Activated CD8-positive, alpha-beta T cell treated with anti-CD3 and anti-CD28 coated beads, Interleukin-2, amount 10 ng/mL, durations not matched to agents 7 days and 5 days (primary cell): ENCODE data around the gene TNRC6C. TPM values are rescaled to one million over a fixed set of nuclear protein-coding genes. Genes with fewer than 3 reads are reported as not detected.
"Not testable (repeated sequence)": the region's sequence is repeated elsewhere in the genome, so short reads cannot be mapped to it uniquely, and the experiment has no call there.

Source experiments
- ATAC-seq: fragments of 150-1000 bp; cut with Tn5 transposase; one replicate; pipeline ENCODE4 v1.10.0; 2021; ENCODE audit warnings: moderate library complexity
- CTCF ChIA-PET: fragments of 350-600 bp; sonication (Branson Sonifier 250); formaldehyde crosslinking; loops from one replicate; lab custom pipeline; 2021; ENCODE audit warnings: antibody characterized with exemption; lab: Charles Lee
- POLR2A ChIA-PET: fragments of 350-600 bp; sonication (Branson Sonifier 250); formaldehyde crosslinking; loops from one replicate; lab custom pipeline; 2021; ENCODE audit warnings: antibody characterized with exemption; lab: Charles Lee
- DNase-seq: peaks from one replicate; pipeline ENCODE4 v3.0.0-alpha.2; 2020
- H3K27ac Mint-ChIP-seq: one replicate; pipeline ENCODE4 v1.8.0; 2021; ENCODE audit warnings: mild to moderate bottlenecking, mixed read lengths
- H3K27me3 Mint-ChIP-seq: one replicate; pipeline ENCODE4 v1.8.0; 2021; ENCODE audit warnings: low read depth, mixed read lengths
- H3K36me3 Mint-ChIP-seq: one replicate; pipeline ENCODE4 v1.8.0; 2021; ENCODE audit warnings: low read depth, mixed read lengths
- H3K4me1 Mint-ChIP-seq: one replicate; pipeline ENCODE4 v1.8.0; 2021; ENCODE audit warnings: low read depth, mixed read lengths
- H3K4me3 Mint-ChIP-seq: one replicate; pipeline ENCODE4 v1.8.0; 2021; ENCODE audit warnings: mild to moderate bottlenecking, mixed read lengths
- H3K9me3 Mint-ChIP-seq: one replicate; pipeline ENCODE4 v1.8.0; 2022; ENCODE audit warnings: mixed read lengths; ENCODE audit not compliant: insufficient read depth
- total RNA-seq, 2 experiments: library from RNA; stranded (reverse); gene quantifications; one replicate each; pipeline ENCODE4 v1.2.3, GENCODE V29; 2021

Gene TNRC6C
- total RNA-seq, 2 experiments from 2014 or later, result 33.3 to 36.2 TPM

DNA sequence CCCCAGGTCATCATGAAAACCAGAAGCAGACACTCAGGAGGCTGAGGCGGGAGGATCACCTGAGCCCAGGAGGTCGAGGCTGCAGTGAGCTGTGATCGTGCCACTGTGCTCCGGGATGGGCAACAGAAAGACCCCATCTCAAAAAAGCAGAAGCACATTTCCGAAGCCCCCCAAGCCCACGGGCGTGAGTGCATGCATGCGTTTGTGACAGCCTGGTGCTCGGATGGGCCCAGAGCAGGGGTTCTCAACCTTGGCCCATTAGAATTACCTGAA is 150.9 kb downstream of the TNRC6C start:
- CTCF ChIA-PET, result interaction anchor here (1.0 kb wide), 1 partner anchor 16 kb away, joined by 3 read pairs; no protein-coding TSS in a partner anchor
- Mint-ChIP-seq H3K27me3 (no peaks in the 10 kb centered on the region), H3K4me1 (peaks cover 24% of the 10 kb centered on the region), H3K4me3 (no peak overlapping the region), H3K9me3 (no peaks in the 10 kb centered on the region), H3K27ac (peak overlapping the region; percentile 25), H3K36me3 (peaks cover 56% of the 10 kb centered on the region)
- ATAC-seq (no peak), DNase-seq (no peak)
- POLR2A ChIA-PET, result interaction anchor here (1.6 kb wide), 1 partner anchor 21 kb away, joined by 6 read pairs; the partner anchor contains the start of gene TMC8

DNA sequence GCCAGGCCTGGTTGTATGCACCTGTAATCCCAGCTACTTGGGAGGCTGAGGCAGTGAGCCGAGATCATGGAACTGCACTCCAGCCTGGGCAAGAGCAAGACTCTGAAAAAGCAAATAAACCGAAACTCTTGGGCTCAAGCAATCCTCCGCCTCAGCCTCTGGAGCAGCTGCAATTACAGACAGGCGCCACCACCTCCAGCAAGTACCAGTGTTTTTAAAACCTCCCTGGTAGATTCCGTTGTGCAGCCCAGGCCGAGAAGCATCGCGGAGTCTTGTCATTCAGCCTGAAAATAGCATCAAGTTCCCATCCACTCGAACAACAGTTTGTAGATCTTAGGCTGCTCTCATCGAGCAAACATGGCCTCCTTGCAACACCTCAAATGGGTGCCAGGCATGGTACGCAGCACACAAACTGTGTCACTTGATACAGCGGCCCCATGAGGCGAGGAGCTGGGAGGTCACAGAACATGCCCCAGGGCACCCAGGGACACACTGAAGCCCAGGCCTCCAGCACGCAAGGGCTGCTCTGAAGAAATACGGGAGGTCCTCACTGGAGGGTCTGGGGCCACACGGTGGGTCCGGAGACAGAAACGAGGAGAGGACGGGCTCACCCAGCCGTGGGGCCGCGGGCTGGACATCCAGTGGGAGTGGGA is 152.0 kb downstream of the TNRC6C start:
- Mint-ChIP-seq H3K4me1 (peaks cover 32% of the 10 kb centered on the region), H3K36me3 (peaks cover 64% of the 10 kb centered on the region), H3K4me3 (no peak overlapping the region), H3K9me3 (no peaks in the 10 kb centered on the region), H3K27me3 (no peaks in the 10 kb centered on the region), H3K27ac (peak overlapping the region; percentile 26)
- ChIA-PET CTCF (interaction anchor here (0.9 to 6.3 kb wide), 4 partner anchors 15 to 33 kb away, joined by 3 to 63 read pairs (median 3); no protein-coding TSS in a partner anchor), POLR2A (interaction anchor here (0.6 to 1.1 kb wide), 2 partner anchors 17 to 76 kb away, joined by 4 to 5 read pairs; partner anchors contain the start of gene TMC6)
- ATAC-seq (no peak), DNase-seq (no peak)

DNA sequence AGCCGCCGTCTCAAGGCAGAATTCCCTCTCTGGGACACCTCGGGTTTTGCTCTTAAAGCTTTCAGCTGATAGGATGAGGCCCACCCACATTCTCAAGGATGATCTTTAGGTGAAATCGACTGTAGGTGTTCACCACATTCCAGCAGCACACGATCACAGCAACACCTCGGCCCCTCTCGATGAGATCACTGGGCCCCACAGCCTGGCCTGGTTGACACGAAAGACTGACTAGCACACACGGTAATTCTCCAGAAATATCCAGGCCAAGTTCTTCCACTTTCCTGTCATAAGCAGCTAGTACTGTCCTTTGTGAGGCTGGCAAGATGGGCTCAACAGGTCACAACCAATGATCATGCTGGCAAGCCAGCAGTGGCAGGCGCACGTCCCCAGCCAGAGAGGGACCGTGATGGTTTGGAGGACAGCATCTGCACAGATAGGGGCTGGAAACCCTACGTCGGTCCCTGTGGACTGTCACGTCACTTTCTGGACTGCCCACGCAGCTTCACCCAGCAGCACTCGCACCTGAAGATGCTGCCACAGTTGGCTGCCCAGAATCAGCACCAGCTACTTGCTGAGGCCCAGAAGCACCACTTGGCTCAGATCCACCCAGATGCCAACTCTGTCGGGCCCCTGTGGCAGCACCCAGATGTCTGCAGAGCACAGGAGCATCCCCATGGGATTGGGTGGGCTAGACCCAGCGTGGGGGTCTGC is 152.7 kb downstream of the TNRC6C start:
- CTCF ChIA-PET, result interaction anchor here (0.9 to 6.3 kb wide), 4 partner anchors 10 to 33 kb away, joined by 3 to 63 read pairs (median 4); no protein-coding TSS in a partner anchor
- peaks cover 64% of the 10 kb centered on the region for H3K36me3 Mint-ChIP-seq

DNA sequence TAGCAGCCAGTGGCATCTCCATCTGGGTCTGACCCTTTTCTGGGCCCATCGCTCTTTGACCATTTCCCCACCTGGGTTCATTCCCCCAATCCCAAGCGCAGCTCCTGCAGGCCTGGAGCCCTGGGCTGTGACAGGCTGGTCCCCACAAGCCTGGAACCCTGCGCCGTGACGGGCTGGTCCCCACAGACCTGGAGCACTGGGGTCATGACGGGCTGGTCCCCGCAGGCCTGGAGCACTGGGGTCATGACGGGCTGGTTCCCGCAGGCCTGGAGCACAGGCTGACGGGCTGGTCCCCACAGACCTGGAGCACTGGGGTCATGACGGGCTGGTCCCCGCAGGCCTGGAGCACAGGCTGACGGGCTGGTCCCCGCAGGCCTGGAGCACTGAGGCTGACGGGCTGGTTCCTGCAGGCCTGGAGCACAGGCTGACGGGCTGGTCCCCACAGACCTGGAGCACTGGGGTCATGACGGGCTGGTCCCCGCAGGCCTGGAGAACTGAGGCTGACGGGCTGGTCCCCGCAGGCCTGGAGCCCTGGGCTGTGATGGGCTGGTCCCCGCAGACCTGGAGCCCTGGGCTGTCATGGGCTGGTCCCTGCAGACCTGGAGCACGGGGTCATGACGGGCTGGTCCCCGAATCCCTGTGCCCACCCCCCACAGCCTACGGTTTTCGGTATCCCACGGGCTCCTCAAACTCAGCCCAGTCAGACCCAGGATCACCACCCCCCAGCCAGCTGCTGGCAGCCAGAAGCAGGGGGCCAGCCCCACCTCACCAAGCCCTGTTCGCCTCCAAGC is 153.4 kb downstream of the TNRC6C start:
- H3K4me1 Mint-ChIP-seq, result peaks cover 34% of the 10 kb centered on the region
- peaks cover 66% of the 10 kb centered on the region for H3K36me3 Mint-ChIP-seq
- no peak overlapping the region for H3K4me3 Mint-ChIP-seq
- no peaks in the 10 kb centered on the region for H3K27me3 Mint-ChIP-seq
- ChIA-PET POLR2A (interaction anchor here (0.5 to 4.6 kb wide), 6 partner anchors 9 to 30 kb away, joined by 3 to 36 read pairs (median 4); partner anchors contain the start of genes TMC6 and TMC8), CTCF (interaction anchor here (0.9 to 6.3 kb wide), 10 partner anchors 11 to 140 kb away, joined by 3 to 63 read pairs (median 6); no protein-coding TSS in a partner anchor)
- ATAC-seq, result no peak
- H3K9me3 Mint-ChIP-seq, result no peaks in the 10 kb centered on the region
- H3K27ac Mint-ChIP-seq, result no peak overlapping the region
- no peak for DNase-seq

More for the DNA sequence above, 152.7 kb downstream of the TNRC6C start:
- POLR2A ChIA-PET, result interaction anchor here (0.6 to 1.2 kb wide), 3 partner anchors 17 to 75 kb away, joined by 3 to 5 read pairs (median 4); partner anchors contain the start of gene TMC6
- no peak overlapping the region for H3K4me3 Mint-ChIP-seq
- H3K4me1 Mint-ChIP-seq, result peaks cover 32% of the 10 kb centered on the region
- H3K9me3 Mint-ChIP-seq, result no peaks in the 10 kb centered on the region
- DNase-seq (no peak), ATAC-seq (no peak)
- no peaks in the 10 kb centered on the region for H3K27me3 Mint-ChIP-seq
- H3K27ac Mint-ChIP-seq, result peak overlapping the region; percentile 6

DNA sequence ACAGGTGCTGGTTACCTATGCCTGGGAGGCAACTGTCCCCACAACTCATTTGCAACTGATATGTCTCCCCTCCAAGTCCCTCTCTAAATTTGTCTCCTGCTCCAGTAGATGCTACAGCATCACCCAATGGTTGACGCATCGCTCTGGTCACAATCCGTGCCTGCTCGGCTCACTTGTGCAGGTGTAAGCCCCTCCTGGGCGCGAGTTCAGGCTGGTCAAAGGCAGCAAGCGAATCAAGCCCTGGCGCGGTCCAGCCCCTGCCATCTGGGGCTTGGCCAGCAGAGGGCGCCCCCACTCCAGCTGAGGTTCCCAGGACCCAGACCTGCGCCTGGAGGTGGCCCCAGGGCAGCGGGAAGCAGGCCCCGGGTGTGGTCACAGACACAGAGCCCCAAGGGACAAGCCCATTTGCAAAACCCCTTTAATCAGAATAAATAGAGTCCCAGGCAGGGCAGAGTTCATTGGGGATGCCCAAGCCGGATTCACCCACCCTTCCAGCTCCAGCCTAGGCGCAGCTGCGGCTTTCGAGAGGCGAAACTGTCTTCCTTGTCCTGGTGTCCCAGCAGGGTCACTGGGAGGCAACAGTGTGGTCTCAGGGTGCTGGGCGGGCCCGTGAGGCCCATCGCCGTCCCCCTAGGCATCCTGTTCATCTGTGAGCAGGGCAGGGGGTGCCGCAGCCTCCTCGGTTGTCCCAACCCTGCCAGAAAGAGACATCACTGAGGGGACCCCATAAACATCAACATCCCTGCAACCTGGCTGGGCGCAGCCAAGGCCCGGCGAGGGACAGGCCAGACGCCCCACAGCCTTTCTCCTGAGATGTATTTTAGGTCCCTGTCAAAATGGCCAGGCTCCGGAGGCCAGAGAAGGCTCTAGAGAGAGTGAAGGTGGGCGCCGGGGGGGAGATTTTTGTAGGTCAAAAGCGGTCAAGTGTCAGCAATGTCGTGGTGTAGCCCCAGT is 154.3 kb downstream of the TNRC6C start:
- Mint-ChIP-seq H3K9me3 (no peaks in the 10 kb centered on the region), H3K27ac (peak overlapping the region; percentile 81), H3K36me3 (peaks cover 67% of the 10 kb centered on the region), H3K27me3 (no peaks in the 10 kb centered on the region), H3K4me3 (no peak overlapping the region), H3K4me1 (peaks cover 36% of the 10 kb centered on the region)
- ChIA-PET CTCF (interaction anchor here (0.9 to 6.3 kb wide), 12 partner anchors 12 to 139 kb away, joined by 3 to 63 read pairs (median 6); partner anchors contain the start of gene TMC8), POLR2A (interaction anchor here (0.5 to 4.6 kb wide), 6 partner anchors 8 to 22 kb away, joined by 3 to 36 read pairs (median 7); partner anchors contain the start of gene TMC8)
- DNase-seq (peak; percentile 84), ATAC-seq (peak; percentile 80)

DNA sequence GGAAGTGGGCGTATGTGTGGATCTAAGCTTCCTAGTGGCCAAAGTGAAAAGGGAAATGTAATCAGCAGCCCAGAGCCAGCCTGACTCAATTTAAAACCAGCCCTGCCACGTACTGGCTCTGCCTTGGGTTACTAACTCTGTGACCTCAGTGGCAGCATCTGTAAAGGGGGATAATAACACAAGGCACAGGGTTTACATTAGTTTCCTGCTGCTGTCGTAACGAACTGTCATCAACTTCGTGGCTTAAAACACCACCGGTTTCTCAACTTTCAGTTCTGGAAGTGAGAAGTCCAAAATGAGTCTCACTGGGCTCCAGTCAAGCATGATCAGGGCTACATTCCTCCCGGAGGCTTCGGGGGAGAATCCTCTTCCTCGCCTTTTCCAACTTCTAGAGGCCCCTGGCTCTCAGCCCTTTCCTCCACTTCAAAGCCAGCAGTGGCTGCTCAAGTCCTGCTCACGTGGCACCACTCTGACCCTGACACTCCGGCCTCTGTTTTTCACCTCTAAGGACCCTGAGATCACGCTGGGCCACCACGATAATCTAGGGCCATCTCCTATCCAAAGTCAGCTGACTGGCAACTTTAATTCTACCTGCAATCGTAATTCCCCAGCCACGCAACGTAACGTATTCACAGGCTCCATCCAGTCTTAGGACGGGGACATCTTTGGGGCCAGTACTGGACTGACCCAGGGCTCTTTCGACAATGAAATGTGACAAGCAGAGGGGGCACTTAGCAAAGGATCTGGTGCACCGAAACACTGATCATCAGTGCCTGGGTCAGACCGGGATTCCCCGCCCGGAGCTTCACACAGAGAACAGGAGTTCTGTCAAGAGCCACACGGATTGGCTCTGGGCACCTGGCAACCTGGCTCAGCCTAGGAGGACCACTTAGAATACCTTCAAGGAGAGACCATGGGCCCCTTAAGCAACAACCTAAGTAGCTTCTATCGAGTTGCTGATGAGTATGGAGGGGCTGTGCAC is 155.6 kb downstream of the TNRC6C start:
- H3K4me3 Mint-ChIP-seq, result peak overlapping the region; percentile 10
- H3K9me3 Mint-ChIP-seq, result no peaks in the 10 kb centered on the region
- H3K27me3 Mint-ChIP-seq, result no peaks in the 10 kb centered on the region
- peak overlapping the region; percentile 82 for H3K27ac Mint-ChIP-seq
- ChIA-PET CTCF (interaction anchor here (0.6 to 6.3 kb wide), 11 partner anchors 11 to 137 kb away, joined by 3 to 63 read pairs (median 7); partner anchors contain the start of gene TMC8), POLR2A (interaction anchor here (0.6 to 4.6 kb wide), 9 partner anchors 8 to 70 kb away, joined by 3 to 36 read pairs (median 6); partner anchors contain the start of gene TMC8)
- peak; percentile 63 for DNase-seq
- H3K36me3 Mint-ChIP-seq, result peaks cover 65% of the 10 kb centered on the region
- peak; percentile 62 for ATAC-seq
- peaks cover 43% of the 10 kb centered on the region for H3K4me1 Mint-ChIP-seq

DNA sequence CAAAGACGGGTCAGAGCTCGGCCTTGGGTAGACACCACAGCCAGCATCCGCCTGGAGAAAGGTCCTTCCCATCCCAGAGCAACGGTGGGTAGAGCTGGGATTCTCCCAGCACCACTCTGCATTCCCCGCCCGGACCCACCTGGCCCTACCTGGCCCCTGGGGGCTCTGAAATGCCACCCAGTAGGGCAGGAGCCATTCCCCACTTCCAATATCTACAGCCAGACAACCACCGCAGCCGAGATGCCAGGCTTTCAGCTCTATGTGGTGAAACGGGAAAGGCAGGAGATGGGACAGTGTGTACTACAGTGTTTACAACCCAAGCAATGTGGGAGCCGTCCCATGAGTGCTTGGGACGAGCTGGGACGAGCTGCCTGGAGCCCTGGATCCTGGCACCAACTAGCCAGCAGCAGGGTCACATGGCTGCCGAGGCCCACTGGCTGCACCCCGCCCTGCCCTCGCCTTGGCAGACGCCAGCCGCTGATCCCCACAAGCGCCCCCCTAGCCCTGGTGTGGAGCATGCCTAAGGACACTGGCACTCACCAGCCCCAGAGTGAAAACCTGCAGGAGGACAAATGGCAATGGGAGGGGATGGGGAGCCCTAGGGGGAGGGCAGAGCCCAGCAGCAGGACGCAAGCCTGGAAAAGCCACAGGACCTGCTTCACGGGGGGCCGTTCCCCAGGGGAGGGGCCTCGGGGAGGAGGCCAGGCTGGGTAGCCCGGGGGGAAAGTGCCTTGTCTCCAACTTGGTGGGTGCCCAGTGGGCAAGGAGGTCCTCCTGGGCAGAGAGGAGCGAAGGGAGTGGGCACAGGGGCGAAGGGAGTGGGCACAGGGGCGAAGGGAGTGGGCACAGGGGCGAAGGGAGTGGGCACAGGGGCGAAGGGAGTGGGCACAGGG is 156.6 kb downstream of the TNRC6C start:
- CTCF ChIA-PET, result interaction anchor here (0.9 to 6.3 kb wide), 4 partner anchors 17 to 136 kb away, joined by 3 to 63 read pairs (median 4); partner anchors contain the start of genes AFMID and TK1
- DNase-seq, result no peak
- no peaks in the 10 kb centered on the region for H3K27me3 Mint-ChIP-seq
- H3K4me3 Mint-ChIP-seq, result no peak overlapping the region
- peaks cover 66% of the 10 kb centered on the region for H3K36me3 Mint-ChIP-seq
- POLR2A ChIA-PET, result interaction anchor here (0.6 to 4.6 kb wide), 7 partner anchors 11 to 69 kb away, joined by 3 to 36 read pairs (median 4); partner anchors contain the start of gene TMC8
- peaks cover 47% of the 10 kb centered on the region for H3K4me1 Mint-ChIP-seq
- ATAC-seq, result no peak
- no peaks in the 10 kb centered on the region for H3K9me3 Mint-ChIP-seq
- peak overlapping the region; percentile 82 for H3K27ac Mint-ChIP-seq

DNA sequence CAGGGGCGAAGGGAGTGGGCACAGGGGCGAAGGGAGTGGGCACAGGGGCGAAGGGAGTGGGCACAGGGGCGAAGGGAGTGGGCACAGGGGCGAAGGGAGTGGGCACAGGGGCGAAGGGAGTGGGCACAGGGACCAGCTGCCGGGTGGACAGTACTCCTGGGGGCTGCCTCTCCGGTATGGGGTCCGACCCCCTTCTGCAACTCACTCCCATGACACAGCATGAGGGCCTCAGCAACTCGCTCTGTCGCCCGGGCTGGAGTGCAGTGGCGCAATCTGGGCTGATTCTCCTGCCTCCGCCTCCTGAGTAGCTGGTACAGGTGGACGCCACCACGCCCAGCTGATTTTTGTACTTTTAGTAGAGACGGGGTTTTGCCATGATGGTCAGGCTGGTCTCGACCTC is 157.3 kb downstream of the TNRC6C start:
- not testable (repeated sequence) for H3K27ac Mint-ChIP-seq, ATAC-seq, H3K27me3 Mint-ChIP-seq, H3K9me3 Mint-ChIP-seq, DNase-seq, H3K4me3 Mint-ChIP-seq
- Mint-ChIP-seq H3K36me3 (peaks cover 66% of the 10 kb centered on the region), H3K4me1 (peaks cover 53% of the 10 kb centered on the region)
- CTCF ChIA-PET, result interaction anchor here (0.9 to 6.3 kb wide), 2 partner anchors 20 to 71 kb away, joined by 3 to 63 read pairs; partner anchors contain the start of genes AFMID and TK1
- POLR2A ChIA-PET, result interaction anchor here (0.9 to 4.6 kb wide), 3 partner anchors 10 to 19 kb away, joined by 3 to 36 read pairs (median 7); partner anchors contain the start of gene TMC8
